Measurements from ENCODE around the gene GPT2.

Gene GPT2

DNA sequence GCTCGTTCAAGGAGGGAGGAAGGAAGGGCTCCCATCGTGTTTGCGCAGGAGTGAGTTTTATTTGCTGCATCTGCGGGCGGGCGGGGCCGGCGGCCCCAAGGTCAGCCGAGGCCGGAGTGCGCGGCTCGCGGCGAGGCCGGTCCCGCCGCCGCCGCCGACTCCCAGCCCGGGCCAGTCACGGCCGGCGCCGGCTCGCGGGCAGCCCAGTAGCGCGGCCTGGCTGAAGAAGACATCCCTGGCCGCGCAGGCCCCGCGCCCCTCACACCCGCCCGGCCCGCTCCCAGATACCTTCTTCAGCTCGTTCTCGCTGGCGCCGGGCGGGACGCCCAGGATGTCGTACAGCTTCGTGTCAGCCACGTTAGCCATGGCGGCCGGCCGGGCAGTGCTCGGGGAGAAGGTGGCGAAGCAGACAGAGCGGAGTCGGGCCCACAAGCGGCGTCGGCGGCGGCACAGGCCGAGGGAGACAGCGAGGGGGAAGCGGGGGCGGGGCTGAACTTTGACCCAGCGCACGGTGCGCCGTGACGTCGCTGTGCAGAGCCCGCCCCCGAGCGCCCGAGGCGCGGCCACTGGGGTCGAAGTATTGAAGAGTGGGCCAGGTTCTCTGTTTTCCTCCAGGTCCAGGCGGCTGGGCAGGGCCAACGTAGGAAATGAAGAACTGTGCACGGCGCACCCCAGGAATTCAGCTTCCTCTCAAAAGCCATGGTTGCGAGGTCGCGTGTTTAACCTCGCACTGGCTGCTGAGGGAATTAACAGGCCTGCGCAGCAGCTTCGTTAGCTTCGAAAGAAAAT is 89.2 kb downstream of the GPT2 start, which contains the start of gene DNAJA2:
Gene DNAJA2 (minus strand): TSS at position 468 of the 789 bp plus-strand sequence. CDS start 102 bp downstream, at position 366.
- no peak for FAIRE-seq

DNA sequence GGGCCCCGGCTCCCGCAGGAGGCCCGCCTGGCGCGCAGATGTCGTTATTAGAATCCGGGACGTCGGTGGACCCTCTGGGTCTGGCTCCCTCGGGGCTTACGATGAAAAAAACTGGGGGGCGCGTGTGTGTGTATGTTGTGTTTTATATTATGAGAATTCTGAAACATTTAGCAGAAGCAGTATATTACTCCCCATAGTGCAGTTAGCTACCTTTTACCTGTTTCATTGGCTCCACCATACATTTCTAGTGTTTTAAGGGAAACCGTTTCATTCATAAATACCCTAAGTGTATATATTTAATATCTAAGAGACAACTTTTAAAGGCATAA is 89.8 kb downstream of the GPT2 start:
- FAIRE-seq: no peak

- no peak for FAIRE-seq
Measured at GRCh38 chr16:46974352-46974751, 90.2 kb downstream of the GPT2 start.

DNA sequence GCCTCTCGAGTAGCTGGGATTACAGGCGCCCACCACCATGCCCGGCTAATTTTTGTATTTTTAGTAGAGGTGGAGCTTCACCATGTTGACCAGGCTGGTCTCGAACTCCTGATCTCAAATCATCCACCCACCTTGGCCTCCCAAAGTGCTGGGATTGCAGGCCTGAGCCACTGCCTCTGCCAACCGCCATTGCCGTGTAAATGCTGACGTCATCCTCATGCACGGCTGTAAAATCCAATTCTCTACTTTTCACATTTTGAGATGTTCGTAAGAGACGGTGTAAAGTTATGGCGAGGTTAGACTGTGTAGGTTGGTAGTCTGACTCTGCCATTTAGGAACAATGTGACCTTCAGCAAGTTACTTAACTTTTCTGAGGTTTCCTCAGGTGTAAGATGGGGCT is 91.0 kb downstream of the GPT2 start:
- no peak for FAIRE-seq

- no peak for FAIRE-seq
Measured at GRCh38 chr16:46975908-46976470, 91.8 kb downstream of the GPT2 start.

- no peak for FAIRE-seq
Measured at GRCh38 chr16:46976550-46976949, 92.4 kb downstream of the GPT2 start.

Data from TTC549 (cell line).